ENCODE data around the gene REP15. TPM values are rescaled to one million over a fixed set of nuclear protein-coding genes. Genes with fewer than 3 reads are reported as not detected.

REP15 gene
- total RNA-seq, 2 donors from 2014 or later: 2.4 to 7.6 TPM

DNA sequence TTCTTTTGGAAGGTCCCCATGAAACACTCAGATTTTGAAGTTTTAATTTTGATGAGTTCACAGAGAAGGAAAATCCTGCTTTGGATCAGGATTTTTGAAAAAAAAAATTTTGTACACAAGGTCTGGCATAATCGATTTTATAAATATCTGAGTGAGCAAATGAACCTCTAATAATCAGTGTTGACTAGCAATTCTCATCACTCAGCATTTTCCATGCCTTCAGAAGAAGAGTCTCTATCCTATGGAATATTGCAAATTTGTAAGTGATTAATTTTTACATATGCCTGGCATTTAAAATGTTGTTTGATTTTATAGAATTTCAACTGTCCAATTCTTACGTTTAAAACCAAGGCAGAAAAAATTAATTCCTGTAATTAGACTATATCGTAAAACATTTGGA lies 30.5 kb upstream of the REP15 start:
- Histone ChIP-seq H3K4me3 (ENCODE audit: low read length) (no peak overlapping the region), H3K9me3 (ENCODE audit: control insufficient read depth, low read length) (no peaks in the 10 kb centered on the region), H3K9ac (ENCODE audit: extremely low read depth, low read length, poor library complexity, severe bottlenecking) (no peak overlapping the region), H3K27me3 (ENCODE audit: control insufficient read depth, insufficient read depth, low read length, poor library complexity, severe bottlenecking) (no peaks in the 10 kb centered on the region), H3K36me3 (ENCODE audit: control insufficient read depth, insufficient read depth, low read length) (peaks cover 80% of the 10 kb centered on the region), H3K4me1 (ENCODE audit: control insufficient read depth, insufficient read depth, low read length) (no peaks in the 10 kb centered on the region), H3K27ac (ENCODE audit: low read depth, low read length) (no peak overlapping the region)
- H3K27me3 Mint-ChIP-seq (ENCODE audit: insufficient read depth): no peaks in the 10 kb centered on the region
- no peak for DNase-seq
- H3K36me3 Mint-ChIP-seq (ENCODE audit: low read depth): peaks cover 87% of the 10 kb centered on the region
- H3K4me3 Mint-ChIP-seq: no peak overlapping the region
- no peaks in the 10 kb centered on the region for H3K4me1 Mint-ChIP-seq
- H3K27ac Mint-ChIP-seq: no peak overlapping the region
- WGBS, 2 experiments (ENCODE audit: insufficient coverage in 1 of 2, insufficient read length in 1 of 2): 81 to 100% methylated on average over 2 to 3 of the region's 3 CpGs
- no peaks in the 10 kb centered on the region for H3K9me3 Mint-ChIP-seq
- TF ChIP-seq, protein P1, sequence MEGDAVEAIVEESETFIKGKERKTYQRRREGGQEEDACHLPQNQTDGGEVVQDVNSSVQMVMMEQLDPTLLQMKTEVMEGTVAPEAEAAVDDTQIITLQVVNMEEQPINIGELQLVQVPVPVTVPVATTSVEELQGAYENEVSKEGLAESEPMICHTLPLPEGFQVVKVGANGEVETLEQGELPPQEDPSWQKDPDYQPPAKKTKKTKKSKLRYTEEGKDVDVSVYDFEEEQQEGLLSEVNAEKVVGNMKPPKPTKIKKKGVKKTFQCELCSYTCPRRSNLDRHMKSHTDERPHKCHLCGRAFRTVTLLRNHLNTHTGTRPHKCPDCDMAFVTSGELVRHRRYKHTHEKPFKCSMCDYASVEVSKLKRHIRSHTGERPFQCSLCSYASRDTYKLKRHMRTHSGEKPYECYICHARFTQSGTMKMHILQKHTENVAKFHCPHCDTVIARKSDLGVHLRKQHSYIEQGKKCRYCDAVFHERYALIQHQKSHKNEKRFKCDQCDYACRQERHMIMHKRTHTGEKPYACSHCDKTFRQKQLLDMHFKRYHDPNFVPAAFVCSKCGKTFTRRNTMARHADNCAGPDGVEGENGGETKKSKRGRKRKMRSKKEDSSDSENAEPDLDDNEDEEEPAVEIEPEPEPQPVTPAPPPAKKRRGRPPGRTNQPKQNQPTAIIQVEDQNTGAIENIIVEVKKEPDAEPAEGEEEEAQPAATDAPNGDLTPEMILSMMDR (conservative IDR thresholded peaks at IDR 0.05): no peak

DNA sequence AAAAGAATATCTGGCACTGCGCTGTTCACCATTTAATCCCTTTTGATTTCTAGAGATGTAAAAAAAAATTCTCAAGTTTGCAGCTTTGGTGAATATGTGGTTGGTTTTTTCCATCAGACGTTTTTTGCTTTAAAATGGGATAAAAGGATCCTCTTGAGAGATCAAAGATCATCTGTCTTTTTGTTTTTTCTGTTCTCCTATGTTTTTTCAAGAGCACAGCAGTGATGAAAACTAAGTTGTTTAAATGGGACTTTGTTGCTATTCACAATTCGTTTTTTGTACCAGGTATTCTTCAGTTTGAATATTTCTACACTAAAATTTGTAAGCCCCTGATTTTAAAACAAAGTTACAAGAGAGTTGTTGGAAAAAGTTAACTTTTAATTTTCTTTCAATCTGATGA lies 29.7 kb upstream of the REP15 start:
- no peaks in the 10 kb centered on the region for H3K27me3 Mint-ChIP-seq (ENCODE audit: insufficient read depth)
- TF ChIP-seq, protein P1 (conservative IDR thresholded peaks at IDR 0.05): no peak
- H3K9me3 Mint-ChIP-seq: no peaks in the 10 kb centered on the region
- no peak overlapping the region for H3K4me3 Mint-ChIP-seq
- no peak overlapping the region for H3K4me3 ChIP-seq (ENCODE audit: low read length)
- H3K36me3 Mint-ChIP-seq (ENCODE audit: low read depth): peaks cover 85% of the 10 kb centered on the region
- no peaks in the 10 kb centered on the region for H3K27me3 ChIP-seq (ENCODE audit: control insufficient read depth, insufficient read depth, low read length, poor library complexity, severe bottlenecking)
- H3K9ac ChIP-seq (ENCODE audit: extremely low read depth, low read length, poor library complexity, severe bottlenecking): no peak overlapping the region
- no peak overlapping the region for H3K27ac Mint-ChIP-seq
- DNase-seq: no peak
- H3K27ac ChIP-seq (ENCODE audit: low read depth, low read length): no peak overlapping the region
- H3K4me1 ChIP-seq (ENCODE audit: control insufficient read depth, insufficient read depth, low read length): no peaks in the 10 kb centered on the region
- H3K36me3 ChIP-seq (ENCODE audit: control insufficient read depth, insufficient read depth, low read length): peaks cover 80% of the 10 kb centered on the region
- no peaks in the 10 kb centered on the region for H3K4me1 Mint-ChIP-seq
- 64 to 67% methylated on average over 3 of the region's 3 CpGs for WGBS, 2 experiments (ENCODE audit: insufficient coverage in 1 of 2, insufficient read length in 1 of 2)
- H3K9me3 ChIP-seq (ENCODE audit: control insufficient read depth, low read length): no peaks in the 10 kb centered on the region

DNA sequence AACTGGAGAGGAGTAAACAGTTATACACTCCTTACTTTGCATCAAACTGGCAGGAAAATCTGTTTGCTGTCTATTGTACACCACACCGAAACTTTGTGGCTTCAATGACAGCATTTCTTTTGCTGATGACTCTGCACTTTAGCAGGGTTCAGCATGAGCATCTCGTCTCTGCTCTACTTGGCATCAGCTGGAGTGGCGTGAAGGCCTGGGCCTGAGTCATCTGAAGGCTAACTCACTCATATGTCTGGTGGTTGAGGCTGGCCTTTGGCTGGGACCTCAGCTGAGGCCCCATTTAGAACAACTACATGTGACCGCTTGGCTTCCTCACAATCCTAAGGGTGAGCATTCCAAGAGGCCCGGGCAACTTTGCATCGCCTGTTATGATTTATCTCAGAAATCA lies 28.7 kb upstream of the REP15 start:
- TF ChIP-seq, protein P1 (conservative IDR thresholded peaks at IDR 0.05): no peak
- Mint-ChIP-seq H3K9me3 (no peaks in the 10 kb centered on the region), H3K36me3 (ENCODE audit: low read depth) (peaks cover 84% of the 10 kb centered on the region), H3K4me3 (no peak overlapping the region), H3K4me1 (no peaks in the 10 kb centered on the region), H3K27me3 (ENCODE audit: insufficient read depth) (no peaks in the 10 kb centered on the region), H3K27ac (peak overlapping the region; percentile 23)
- no peak overlapping the region for H3K27ac ChIP-seq (ENCODE audit: low read depth, low read length)
- WGBS, 2 experiments (ENCODE audit: insufficient coverage in 1 of 2, insufficient read length in 1 of 2): 95 to 98% methylated on average over 5 to 6 of the region's 6 CpGs
- H3K27me3 ChIP-seq (ENCODE audit: control insufficient read depth, insufficient read depth, low read length, poor library complexity, severe bottlenecking): no peaks in the 10 kb centered on the region
- H3K36me3 ChIP-seq (ENCODE audit: control insufficient read depth, insufficient read depth, low read length): peaks cover 81% of the 10 kb centered on the region
- no peak for DNase-seq
- H3K4me1 ChIP-seq (ENCODE audit: control insufficient read depth, insufficient read depth, low read length): no peaks in the 10 kb centered on the region
- H3K9ac ChIP-seq (ENCODE audit: extremely low read depth, low read length, poor library complexity, severe bottlenecking): no peak overlapping the region
- no peak overlapping the region for H3K4me3 ChIP-seq (ENCODE audit: low read length)
- no peaks in the 10 kb centered on the region for H3K9me3 ChIP-seq (ENCODE audit: control insufficient read depth, low read length)
